GM12878 (cell line): ENCODE measurements around the gene BBC3. TPM values are rescaled to one million over a fixed set of nuclear protein-coding genes. Genes with fewer than 3 reads are reported as not detected.

ENCODE experiments used
- CBX3 ChIP-seq: fragments of 200-600 bp; sonication (generic); IDR thresholded peaks from 2 replicates; pipeline ENCODE4 v1.6.1; 2016; ENCODE audit warnings: low read depth, borderline replicate concordance
- EGR1 ChIP-seq, 2 experiments: IDR thresholded peaks; 1 replicate in 1 of 2; 2 replicates in 1 of 2; pipeline ENCODE4 v1.6.1; 2011 to 2012; ENCODE audit warnings: low read depth in 2 of 2, low read length in 2 of 2, borderline replicate concordance in 1 of 2, mild to moderate bottlenecking in 1 of 2, moderate library complexity in 1 of 2
- ETV6 ChIP-seq, 2 experiments: fragments of 450-650 bp in 1 of 2; IDR thresholded peaks in 1 of 2; conservative IDR thresholded peaks in 1 of 2; 2 replicates each; pipeline ENCODE4 v1.6.1; 2014; ENCODE audit warnings: antibody characterized with exemption in 1 of 2, borderline replicate concordance in 1 of 2, low read depth in 1 of 2, mild to moderate bottlenecking in 1 of 2, moderate library complexity in 1 of 2
- FOXK2 ChIP-seq: fragments of 450-650 bp; IDR thresholded peaks from 2 replicates; pipeline ENCODE4 v1.6.1; 2017; ENCODE audit warnings: mild to moderate bottlenecking, moderate library complexity
- HDAC2 ChIP-seq: fragments of 200-600 bp; sonication (generic); IDR thresholded peaks from 2 replicates; pipeline ENCODE4 v1.6.1; 2017
- JUNB ChIP-seq: IDR thresholded peaks from 2 replicates; pipeline ENCODE4 v1.6.1; 2016; ENCODE audit warnings: antibody characterized with exemption, mild to moderate bottlenecking
- MEF2A ChIP-seq: IDR thresholded peaks from 2 replicates; pipeline ENCODE4 v1.6.1; 2011; ENCODE audit warnings: low read depth, mild to moderate bottlenecking, low read length, moderate library complexity; ENCODE audit not compliant: insufficient read depth
- MTA2 ChIP-seq: fragments of 450-650 bp; IDR thresholded peaks from 2 replicates; pipeline ENCODE4 v1.6.1; 2016; ENCODE audit warnings: low read depth, mild to moderate bottlenecking, moderate library complexity
- PML ChIP-seq: IDR thresholded peaks from 2 replicates; pipeline ENCODE4 v1.6.1; 2012; ENCODE audit warnings: low read length, inconsistent platforms
- POLR2A ChIP-seq: IDR thresholded peaks from 2 replicates; pipeline ENCODE4 v1.6.1; 2011; ENCODE audit warnings: low read depth, mild to moderate bottlenecking, low read length
- SIX5 ChIP-seq: IDR thresholded peaks from 2 replicates; pipeline ENCODE4 v1.6.1; 2011; ENCODE audit warnings: mild to moderate bottlenecking, low read depth, low read length, moderate library complexity; ENCODE audit not compliant: severe bottlenecking
- SP1 ChIP-seq: IDR thresholded peaks from one replicate; pipeline ENCODE4 v1.6.1; 2011; ENCODE audit warnings: low read depth, low read length
- YY1 ChIP-seq: IDR thresholded peaks from 2 replicates; pipeline ENCODE4 v1.6.1; 2011; ENCODE audit warnings: low read depth, mild to moderate bottlenecking, low read length
- ZBTB40 ChIP-seq: fragments of 450-650 bp; IDR thresholded peaks from 2 replicates; pipeline ENCODE4 v1.6.1; 2016; ENCODE audit warnings: mild to moderate bottlenecking, moderate library complexity, borderline replicate concordance
- ZNF24 ChIP-seq: fragments of 450-650 bp; IDR thresholded peaks from 2 replicates; pipeline ENCODE4 v1.6.1; 2017; ENCODE audit warnings: antibody characterized with exemption, mild to moderate bottlenecking
- polyA plus RNA-seq, 11 experiments: library from polyadenylated mRNA; depleted of rRNA in 4 of 11; unstranded in 6 of 11; stranded (reverse) in 5 of 11; fragments of >200 nt; fragmentation: Nextera tagmentation in 4 of 11; fragmentation: Illumina TruSeq in 1 of 11; extraction: Ambion mirVana in 4 of 11; extraction: Trizol in 1 of 11; gene quantifications; 1 replicate in 1 of 11; 2 replicates in 10 of 11; pipeline versions ENCODE4 v1.2.1 to v1.2.3, GENCODE V29; 2011 to 2016; ENCODE audit warnings: inconsistent platforms in 2 of 11, missing spikeins in 2 of 11, low read depth in 1 of 11
- total RNA-seq, 4 experiments: library from RNA; depleted of rRNA in 3 of 4; stranded (reverse); fragments of >200 nt in 3 of 4; fragmentation: Illumina TruSeq in 1 of 4; extraction: Trizol in 1 of 4; gene quantifications; 2 replicates each; pipeline versions ENCODE4 v1.2.1 to v1.2.3, GENCODE V29; 2013 to 2021
- TF ChIP-seq, protein P1 (sequence below): fragments of 450-650 bp; IDR thresholded peaks from 2 replicates; pipeline ENCODE4 v1.6.1; 2017; ENCODE audit warnings: mild to moderate bottlenecking
- TF ChIP-seq, protein P2 (sequence below): fragments of 450-650 bp; formaldehyde crosslinking; IDR thresholded peaks from 2 replicates; pipeline ENCODE4 v1.4.0; 2020; ENCODE audit warnings: mild to moderate bottlenecking, moderate library complexity
- TF ChIP-seq, protein P3 (sequence below): fragments of 450-650 bp; IDR thresholded peaks from 2 replicates; pipeline ENCODE4 v1.6.1; 2014; ENCODE audit warnings: mild to moderate bottlenecking

The BBC3 gene
- total and polyA plus RNA-seq, 10 of the 15 experiments (the other 5 are each of a cell fraction or from before 2014, with no cell fraction given): 0.10 to 17.9 (median 7.5) TPM

DNA sequence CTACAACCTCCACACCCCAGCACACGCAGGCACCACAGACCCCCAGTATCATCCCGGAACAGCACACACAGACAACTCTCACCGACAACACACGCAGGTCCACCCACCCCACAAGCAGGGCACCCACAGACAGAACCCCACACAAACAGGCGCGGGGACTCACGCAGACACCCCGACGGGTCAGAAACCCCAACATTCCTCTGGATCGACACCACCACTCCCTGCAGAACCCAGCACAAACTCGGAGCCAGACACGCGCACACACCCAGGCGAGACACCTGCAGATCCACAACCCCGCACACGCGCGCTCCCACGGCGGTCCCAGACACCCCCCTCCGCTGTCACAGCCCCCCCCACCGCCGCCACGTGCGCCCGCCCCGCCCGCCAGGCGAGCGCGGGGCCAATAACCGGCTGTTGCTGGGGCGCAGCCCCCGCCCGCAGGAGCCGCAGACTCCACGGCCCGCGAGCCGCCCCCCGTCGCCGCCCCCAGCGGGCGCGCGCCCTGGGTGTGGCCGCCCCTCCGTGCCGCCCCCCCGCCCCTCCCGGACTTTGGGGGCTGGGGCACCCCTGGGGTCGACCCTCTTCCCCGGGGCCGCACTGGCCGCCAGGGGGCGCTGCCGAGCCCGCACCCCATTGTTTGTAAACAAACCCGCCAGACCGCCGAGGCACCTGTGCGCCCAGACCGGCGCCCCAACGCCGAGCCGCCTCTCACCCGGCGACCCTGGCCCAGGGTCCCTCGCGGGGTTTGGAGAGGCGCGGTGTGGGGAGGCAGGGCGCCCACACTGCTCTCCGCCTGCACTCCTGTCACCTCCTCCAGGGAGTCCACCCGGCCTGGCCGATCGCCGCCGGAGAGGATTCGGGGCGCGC lies 712 bp downstream of the BBC3 start (continued):
- TF ChIP-seq, protein P1, sequence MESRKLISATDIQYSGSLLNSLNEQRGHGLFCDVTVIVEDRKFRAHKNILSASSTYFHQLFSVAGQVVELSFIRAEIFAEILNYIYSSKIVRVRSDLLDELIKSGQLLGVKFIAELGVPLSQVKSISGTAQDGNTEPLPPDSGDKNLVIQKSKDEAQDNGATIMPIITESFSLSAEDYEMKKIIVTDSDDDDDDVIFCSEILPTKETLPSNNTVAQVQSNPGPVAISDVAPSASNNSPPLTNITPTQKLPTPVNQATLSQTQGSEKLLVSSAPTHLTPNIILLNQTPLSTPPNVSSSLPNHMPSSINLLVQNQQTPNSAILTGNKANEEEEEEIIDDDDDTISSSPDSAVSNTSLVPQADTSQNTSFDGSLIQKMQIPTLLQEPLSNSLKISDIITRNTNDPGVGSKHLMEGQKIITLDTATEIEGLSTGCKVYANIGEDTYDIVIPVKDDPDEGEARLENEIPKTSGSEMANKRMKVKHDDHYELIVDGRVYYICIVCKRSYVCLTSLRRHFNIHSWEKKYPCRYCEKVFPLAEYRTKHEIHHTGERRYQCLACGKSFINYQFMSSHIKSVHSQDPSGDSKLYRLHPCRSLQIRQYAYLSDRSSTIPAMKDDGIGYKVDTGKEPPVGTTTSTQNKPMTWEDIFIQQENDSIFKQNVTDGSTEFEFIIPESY: no peak
- TF ChIP-seq ETV6 (conservative IDR thresholded peaks at IDR 0.05 in 1 of 2, IDR thresholded peaks at IDR 0.05 in 1 of 2; ENCODE audit: borderline replicate concordance in 1 of 2, low read depth in 1 of 2): no peak
- no peak for TF ChIP-seq ZBTB40
- TF ChIP-seq, protein P2, sequence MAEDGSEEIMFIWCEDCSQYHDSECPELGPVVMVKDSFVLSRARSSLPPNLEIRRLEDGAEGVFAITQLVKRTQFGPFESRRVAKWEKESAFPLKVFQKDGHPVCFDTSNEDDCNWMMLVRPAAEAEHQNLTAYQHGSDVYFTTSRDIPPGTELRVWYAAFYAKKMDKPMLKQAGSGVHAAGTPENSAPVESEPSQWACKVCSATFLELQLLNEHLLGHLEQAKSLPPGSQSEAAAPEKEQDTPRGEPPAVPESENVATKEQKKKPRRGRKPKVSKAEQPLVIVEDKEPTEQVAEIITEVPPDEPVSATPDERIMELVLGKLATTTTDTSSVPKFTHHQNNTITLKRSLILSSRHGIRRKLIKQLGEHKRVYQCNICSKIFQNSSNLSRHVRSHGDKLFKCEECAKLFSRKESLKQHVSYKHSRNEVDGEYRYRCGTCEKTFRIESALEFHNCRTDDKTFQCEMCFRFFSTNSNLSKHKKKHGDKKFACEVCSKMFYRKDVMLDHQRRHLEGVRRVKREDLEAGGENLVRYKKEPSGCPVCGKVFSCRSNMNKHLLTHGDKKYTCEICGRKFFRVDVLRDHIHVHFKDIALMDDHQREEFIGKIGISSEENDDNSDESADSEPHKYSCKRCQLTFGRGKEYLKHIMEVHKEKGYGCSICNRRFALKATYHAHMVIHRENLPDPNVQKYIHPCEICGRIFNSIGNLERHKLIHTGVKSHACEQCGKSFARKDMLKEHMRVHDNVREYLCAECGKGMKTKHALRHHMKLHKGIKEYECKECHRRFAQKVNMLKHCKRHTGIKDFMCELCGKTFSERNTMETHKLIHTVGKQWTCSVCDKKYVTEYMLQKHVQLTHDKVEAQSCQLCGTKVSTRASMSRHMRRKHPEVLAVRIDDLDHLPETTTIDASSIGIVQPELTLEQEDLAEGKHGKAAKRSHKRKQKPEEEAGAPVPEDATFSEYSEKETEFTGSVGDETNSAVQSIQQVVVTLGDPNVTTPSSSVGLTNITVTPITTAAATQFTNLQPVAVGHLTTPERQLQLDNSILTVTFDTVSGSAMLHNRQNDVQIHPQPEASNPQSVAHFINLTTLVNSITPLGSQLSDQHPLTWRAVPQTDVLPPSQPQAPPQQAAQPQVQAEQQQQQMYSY (CRISPR knock-in tag): no peak
- no peak for TF ChIP-seq SP1
- no peak for TF ChIP-seq JUNB
- TF ChIP-seq POLR2A: peak; percentile 50; the same call in 1 of the 2 replicates
- TF ChIP-seq, protein P3, sequence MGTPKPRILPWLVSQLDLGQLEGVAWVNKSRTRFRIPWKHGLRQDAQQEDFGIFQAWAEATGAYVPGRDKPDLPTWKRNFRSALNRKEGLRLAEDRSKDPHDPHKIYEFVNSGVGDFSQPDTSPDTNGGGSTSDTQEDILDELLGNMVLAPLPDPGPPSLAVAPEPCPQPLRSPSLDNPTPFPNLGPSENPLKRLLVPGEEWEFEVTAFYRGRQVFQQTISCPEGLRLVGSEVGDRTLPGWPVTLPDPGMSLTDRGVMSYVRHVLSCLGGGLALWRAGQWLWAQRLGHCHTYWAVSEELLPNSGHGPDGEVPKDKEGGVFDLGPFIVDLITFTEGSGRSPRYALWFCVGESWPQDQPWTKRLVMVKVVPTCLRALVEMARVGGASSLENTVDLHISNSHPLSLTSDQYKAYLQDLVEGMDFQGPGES: no peak
- no peak for TF ChIP-seq ZNF24
- no peak for TF ChIP-seq MEF2A
- TF ChIP-seq EGR1 (IDR thresholded peaks at IDR 0.05; ENCODE audit: borderline replicate concordance in 1 of 2, low read depth in 2 of 2, low read length in 2 of 2): 0 out of 3 replicates have a peak, but pooled peaks of 1 of the 2 experiments have one; percentile 32
- TF ChIP-seq FOXK2: peak; percentile 63
- TF ChIP-seq SIX5: no peak
- TF ChIP-seq CBX3: no peak
- peak; percentile 60; the same call in 1 of the 2 replicates for TF ChIP-seq YY1
- TF ChIP-seq MTA2: no peak
- no peak for TF ChIP-seq PML
- TF ChIP-seq HDAC2: no peak
